Measurements from ENCODE around the gene RPL6. TPM values are rescaled to one million over a fixed set of nuclear protein-coding genes. Genes with fewer than 3 reads are reported as not detected.

Gene RPL6
- total and polyA plus RNA-seq, 9 of the 15 experiments (the other 6 are each of a cell fraction or from before 2014, with no cell fraction given): 1,519 to 3,103 (median 2,396) TPM

DNA sequence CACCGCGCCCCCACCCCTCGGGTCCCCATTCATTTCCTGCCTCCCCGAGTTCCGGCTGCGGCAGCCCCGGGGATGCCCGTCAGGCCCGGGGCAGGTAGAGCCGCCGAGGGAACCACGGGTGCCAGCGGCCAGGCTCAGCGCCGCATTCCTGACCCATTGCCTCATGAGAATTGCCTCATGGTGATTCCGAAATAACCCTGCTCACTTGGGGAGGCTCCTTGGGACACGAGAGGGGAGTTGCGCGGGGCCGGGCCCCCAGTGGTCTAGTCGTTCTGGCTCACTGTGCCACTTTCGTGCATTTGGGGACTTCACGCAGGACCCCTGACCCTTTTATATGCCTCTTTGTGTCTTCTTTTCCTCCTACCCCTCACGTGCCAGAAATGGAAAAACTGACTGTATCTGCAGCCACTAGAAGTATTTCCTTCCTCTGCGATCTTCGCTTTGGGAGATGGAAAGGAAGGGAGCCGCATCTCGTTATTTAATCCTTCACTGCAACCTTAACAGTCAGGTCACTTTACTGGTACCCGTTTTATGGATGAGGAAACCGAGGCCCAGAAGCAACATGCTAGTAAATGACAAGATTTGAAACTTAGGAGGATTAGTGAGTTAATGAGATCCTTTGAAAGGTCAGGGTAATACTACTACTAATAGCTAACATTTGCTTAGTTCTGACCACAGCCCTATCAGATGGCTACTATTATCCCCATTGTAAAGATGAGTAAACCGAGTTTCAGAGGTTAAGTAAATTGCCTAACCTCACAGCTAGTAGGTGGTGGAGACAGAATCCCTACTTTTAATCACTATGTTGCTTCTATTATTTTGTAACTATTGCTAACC lies 10.1 kb upstream of the RPL6 start (continued):
- no peak for TF ChIP-seq ZNF140 (CRISPR knock-in tag; IDR thresholded peaks at IDR 0.05)
- no peak for TF ChIP-seq SPI1 (IDR thresholded peaks at IDR 0.05; ENCODE audit: borderline replicate concordance, low read depth, low read length)
- no peak for TF ChIP-seq PHTF2 (CRISPR knock-in tag; IDR thresholded peaks at IDR 0.05)
- TF ChIP-seq, protein P1, sequence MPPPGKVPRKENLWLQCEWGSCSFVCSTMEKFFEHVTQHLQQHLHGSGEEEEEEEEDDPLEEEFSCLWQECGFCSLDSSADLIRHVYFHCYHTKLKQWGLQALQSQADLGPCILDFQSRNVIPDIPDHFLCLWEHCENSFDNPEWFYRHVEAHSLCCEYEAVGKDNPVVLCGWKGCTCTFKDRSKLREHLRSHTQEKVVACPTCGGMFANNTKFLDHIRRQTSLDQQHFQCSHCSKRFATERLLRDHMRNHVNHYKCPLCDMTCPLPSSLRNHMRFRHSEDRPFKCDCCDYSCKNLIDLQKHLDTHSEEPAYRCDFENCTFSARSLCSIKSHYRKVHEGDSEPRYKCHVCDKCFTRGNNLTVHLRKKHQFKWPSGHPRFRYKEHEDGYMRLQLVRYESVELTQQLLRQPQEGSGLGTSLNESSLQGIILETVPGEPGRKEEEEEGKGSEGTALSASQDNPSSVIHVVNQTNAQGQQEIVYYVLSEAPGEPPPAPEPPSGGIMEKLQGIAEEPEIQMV (tag; conservative IDR thresholded peaks at IDR 0.05; ENCODE audit: low read depth): 0 out of 2 replicates have a peak, but pooled peaks have one; percentile 5
- TF ChIP-seq ZNF384 (IDR thresholded peaks at IDR 0.05; ENCODE audit: low read depth, low read length): peak; percentile 3; the same call in 1 of the 2 replicates
- TF ChIP-seq, protein P2, sequence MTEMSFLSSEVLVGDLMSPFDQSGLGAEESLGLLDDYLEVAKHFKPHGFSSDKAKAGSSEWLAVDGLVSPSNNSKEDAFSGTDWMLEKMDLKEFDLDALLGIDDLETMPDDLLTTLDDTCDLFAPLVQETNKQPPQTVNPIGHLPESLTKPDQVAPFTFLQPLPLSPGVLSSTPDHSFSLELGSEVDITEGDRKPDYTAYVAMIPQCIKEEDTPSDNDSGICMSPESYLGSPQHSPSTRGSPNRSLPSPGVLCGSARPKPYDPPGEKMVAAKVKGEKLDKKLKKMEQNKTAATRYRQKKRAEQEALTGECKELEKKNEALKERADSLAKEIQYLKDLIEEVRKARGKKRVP (CRISPR knock-in tag; IDR thresholded peaks at IDR 0.05): no peak
- TF ChIP-seq ZFP1 (CRISPR knock-in tag; IDR thresholded peaks at IDR 0.05): no peak
- TF ChIP-seq FOSL1 (tag; conservative IDR thresholded peaks at IDR 0.05): peak; percentile 55; the same call in 1 of the 2 replicates
- TF ChIP-seq NFATC3 (IDR thresholded peaks at IDR 0.05): 0 out of 2 replicates have a peak, but pooled peaks have one; percentile 25
- TF ChIP-seq CC2D1A (IDR thresholded peaks at IDR 0.05): no peak
- TF ChIP-seq ILK (tag; IDR thresholded peaks at IDR 0.05; ENCODE audit: borderline replicate concordance, low read depth): no peak
- TF ChIP-seq ZBED1 (IDR thresholded peaks at IDR 0.05): no peak
- TF ChIP-seq, protein P3, sequence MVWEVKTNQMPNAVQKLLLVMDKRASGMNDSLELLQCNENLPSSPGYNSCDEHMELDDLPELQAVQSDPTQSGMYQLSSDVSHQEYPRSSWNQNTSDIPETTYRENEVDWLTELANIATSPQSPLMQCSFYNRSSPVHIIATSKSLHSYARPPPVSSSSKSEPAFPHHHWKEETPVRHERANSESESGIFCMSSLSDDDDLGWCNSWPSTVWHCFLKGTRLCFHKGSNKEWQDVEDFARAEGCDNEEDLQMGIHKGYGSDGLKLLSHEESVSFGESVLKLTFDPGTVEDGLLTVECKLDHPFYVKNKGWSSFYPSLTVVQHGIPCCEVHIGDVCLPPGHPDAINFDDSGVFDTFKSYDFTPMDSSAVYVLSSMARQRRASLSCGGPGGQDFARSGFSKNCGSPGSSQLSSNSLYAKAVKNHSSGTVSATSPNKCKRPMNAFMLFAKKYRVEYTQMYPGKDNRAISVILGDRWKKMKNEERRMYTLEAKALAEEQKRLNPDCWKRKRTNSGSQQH (CRISPR knock-in tag; IDR thresholded peaks at IDR 0.05): no peak
- no peak for TF ChIP-seq NFYB (IDR thresholded peaks at IDR 0.05; ENCODE audit: extremely low read depth, insufficient read length)
- TF ChIP-seq RBM15 (IDR thresholded peaks at IDR 0.05; ENCODE audit: insufficient read depth, low read length): no peak
- TF ChIP-seq, protein P4, sequence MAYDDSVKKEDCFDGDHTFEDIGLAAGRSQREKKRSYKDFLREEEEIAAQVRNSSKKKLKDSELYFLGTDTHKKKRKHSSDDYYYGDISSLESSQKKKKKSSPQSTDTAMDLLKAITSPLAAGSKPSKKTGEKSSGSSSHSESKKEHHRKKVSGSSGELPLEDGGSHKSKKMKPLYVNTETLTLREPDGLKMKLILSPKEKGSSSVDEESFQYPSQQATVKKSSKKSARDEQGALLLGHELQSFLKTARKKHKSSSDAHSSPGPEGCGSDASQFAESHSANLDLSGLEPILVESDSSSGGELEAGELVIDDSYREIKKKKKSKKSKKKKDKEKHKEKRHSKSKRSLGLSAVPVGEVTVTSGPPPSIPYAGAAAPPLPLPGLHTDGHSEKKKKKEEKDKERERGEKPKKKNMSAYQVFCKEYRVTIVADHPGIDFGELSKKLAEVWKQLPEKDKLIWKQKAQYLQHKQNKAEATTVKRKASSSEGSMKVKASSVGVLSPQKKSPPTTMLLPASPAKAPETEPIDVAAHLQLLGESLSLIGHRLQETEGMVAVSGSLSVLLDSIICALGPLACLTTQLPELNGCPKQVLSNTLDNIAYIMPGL (CRISPR knock-in tag; IDR thresholded peaks at IDR 0.05): 0 out of 2 replicates have a peak, but pooled peaks have one; percentile 3
- TF ChIP-seq, protein P5, sequence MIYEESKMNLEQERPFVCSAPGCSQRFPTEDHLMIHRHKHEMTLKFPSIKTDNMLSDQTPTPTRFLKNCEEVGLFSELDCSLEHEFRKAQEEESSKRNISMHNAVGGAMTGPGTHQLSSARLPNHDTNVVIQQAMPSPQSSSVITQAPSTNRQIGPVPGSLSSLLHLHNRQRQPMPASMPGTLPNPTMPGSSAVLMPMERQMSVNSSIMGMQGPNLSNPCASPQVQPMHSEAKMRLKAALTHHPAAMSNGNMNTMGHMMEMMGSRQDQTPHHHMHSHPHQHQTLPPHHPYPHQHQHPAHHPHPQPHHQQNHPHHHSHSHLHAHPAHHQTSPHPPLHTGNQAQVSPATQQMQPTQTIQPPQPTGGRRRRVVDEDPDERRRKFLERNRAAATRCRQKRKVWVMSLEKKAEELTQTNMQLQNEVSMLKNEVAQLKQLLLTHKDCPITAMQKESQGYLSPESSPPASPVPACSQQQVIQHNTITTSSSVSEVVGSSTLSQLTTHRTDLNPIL (CRISPR knock-in tag; IDR thresholded peaks at IDR 0.05): no peak
- no peak for TF ChIP-seq GATAD2A (IDR thresholded peaks at IDR 0.05)
- peak; percentile 45 to 97; a peak in 3 of 4 replicates for TF ChIP-seq TEAD1 (CRISPR knock-in tag; IDR thresholded peaks at IDR 0.05)
- TF ChIP-seq FOXM1 (IDR thresholded peaks at IDR 0.05; ENCODE audit: low read depth): peak; percentile 31; the same call in 1 of the 2 replicates
- TF ChIP-seq FOXM1 (CRISPR knock-in tag; IDR thresholded peaks at IDR 0.05; ENCODE audit: low read depth): no peak

All from K562 (cell line).